Effector memory CD8-positive, alpha-beta T cell (primary cell): ENCODE data around the gene HOXA5.

Experiments
- ATAC-seq: fragments of 150-1000 bp; cut with Tn5 transposase; replicated peaks from 2 replicates; pipeline ENCODE4 v1.10.0; 2021; ENCODE audit warnings: mild to moderate bottlenecking, moderate library complexity
- DNase-seq, 3 experiments: peaks; one replicate each; pipeline ENCODE4 v3.0.0; 2021
- H3K27ac Mint-ChIP-seq, 2 donors: one replicate each; pipeline ENCODE4 v1.8.0; 2022; ENCODE audit warnings: mild to moderate bottlenecking in 2 of 2, mixed read lengths in 2 of 2, moderate library complexity in 2 of 2
- H3K27me3 Mint-ChIP-seq, 2 donors: one replicate each; pipeline ENCODE4 v1.8.0; 2022; ENCODE audit warnings: mixed read lengths in 2 of 2
- H3K36me3 Mint-ChIP-seq: one replicate; pipeline ENCODE4 v1.8.0; 2022; ENCODE audit warnings: mild to moderate bottlenecking, moderate library complexity, mixed read lengths; ENCODE audit not compliant: insufficient read depth
- H3K4me1 Mint-ChIP-seq, 2 donors: one replicate each; pipeline ENCODE4 v1.8.0; 2022; ENCODE audit warnings: low read depth in 2 of 2, mixed read lengths in 2 of 2
- H3K4me3 Mint-ChIP-seq, 2 donors: one replicate each; pipeline ENCODE4 v1.8.0; 2022; ENCODE audit warnings: mild to moderate bottlenecking in 2 of 2, mixed read lengths in 2 of 2, moderate library complexity in 2 of 2
- H3K9me3 Mint-ChIP-seq, 2 donors: one replicate each; pipeline ENCODE4 v1.8.0; 2022; ENCODE audit warnings: mixed read lengths in 2 of 2

HOXA5 gene

DNA sequence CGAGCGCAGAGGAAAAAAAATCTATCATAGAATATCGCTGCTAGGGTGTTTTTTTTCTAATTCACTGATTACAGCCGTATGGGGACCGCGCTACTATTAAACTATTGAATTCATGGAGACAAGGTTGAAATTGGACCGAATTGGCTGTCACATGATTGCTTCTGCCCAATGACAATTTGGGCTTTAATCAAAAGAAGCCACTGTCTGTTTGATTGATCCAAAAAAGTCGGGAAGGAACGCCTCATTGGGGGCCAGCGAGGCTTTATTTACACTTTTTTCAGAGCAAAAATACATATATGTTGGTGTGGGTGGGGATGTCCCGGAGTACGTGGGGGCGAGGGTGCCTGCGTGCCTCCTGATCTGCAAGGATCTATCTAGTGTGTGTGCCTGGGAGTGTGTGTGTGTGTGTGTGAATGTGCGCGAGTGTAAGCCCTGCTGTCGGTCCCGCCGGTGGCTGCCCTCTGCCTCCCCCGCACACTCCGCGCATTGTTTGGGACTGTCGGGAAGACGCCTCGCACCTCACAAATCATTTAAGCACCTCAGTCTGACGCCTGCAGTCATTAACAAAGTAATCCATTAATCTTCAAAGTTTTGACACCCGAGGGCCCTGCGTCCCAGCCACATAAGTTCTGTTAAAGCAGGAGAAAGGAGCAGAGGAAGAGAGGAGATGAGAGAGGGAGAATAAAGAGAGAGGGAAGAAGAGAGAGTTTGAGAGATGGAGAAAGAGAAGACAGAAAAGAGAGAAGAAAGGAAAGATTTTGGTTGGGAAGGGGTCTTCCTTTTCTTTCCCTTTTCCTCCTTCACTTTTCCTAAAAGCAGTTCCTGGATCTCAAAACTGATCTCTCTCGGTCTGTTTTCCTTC is 40.7 kb downstream of the HOXA5 start, which contains the start of gene HOXA2:
TSS of gene HOXA2 (minus strand) at position 103 of the 862 bp plus-strand sequence. CDS start 183 bp downstream, outside the sequence.
- no peaks in the 10 kb centered on the region for H3K9me3 Mint-ChIP-seq
- peak within 1 kb of the TSS; percentile 23 to 41 for H3K4me3 Mint-ChIP-seq
- peaks cover 56 to 95% of the 10 kb centered on the region in 2 donors for H3K27me3 Mint-ChIP-seq
- DNase-seq (no peak), ATAC-seq (no peak)
- peaks cover 27% of the 10 kb centered on the region for H3K36me3 Mint-ChIP-seq
- H3K27ac Mint-ChIP-seq, result no peak within 1 kb of the TSS
- peaks cover 11 to 27% of the 10 kb centered on the region in 2 donors for H3K4me1 Mint-ChIP-seq

DNA sequence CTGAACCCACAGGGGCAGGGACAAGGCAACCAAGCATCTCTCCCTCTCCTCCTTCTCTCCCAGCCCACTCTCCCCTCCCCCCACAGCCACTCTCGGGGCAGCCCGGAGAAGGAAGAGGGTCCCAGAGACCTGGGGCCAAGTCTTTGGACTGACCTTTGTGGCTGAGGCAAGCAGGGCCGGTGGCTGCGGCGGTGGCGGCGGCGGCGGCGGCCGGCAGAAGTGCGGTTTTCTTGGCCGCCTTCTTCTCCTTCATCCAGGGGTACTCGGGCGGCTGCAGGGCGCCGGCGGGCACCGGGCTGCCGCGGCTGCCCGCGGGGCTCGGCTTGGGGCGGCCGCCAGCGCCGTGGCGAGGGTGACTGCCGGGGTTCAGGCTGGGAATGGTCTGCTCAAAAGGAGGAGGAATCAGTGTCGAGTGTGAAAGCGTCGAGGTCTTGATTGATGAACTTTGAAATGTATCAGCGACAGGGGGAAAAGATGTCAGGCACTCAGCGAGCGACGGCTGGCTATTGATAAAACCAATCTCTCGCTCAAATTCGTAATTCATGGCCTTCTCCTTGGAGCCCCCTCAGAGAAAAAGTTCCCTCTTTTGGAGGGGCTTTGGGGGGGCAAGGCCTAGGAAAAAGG is 41.4 kb downstream of the HOXA5 start:
- no peaks in the 10 kb centered on the region for H3K9me3 Mint-ChIP-seq
- peaks cover 56 to 94% of the 10 kb centered on the region in 2 donors for H3K27me3 Mint-ChIP-seq
- ATAC-seq, result no peak
- H3K36me3 Mint-ChIP-seq, result peaks cover 28% of the 10 kb centered on the region
- H3K4me1 Mint-ChIP-seq, result peaks cover 18 to 32% of the 10 kb centered on the region in 2 donors
- DNase-seq, result no peak
- peak overlapping the region; percentile 23 to 41 for H3K4me3 Mint-ChIP-seq
- no peak overlapping the region for H3K27ac Mint-ChIP-seq

DNA sequence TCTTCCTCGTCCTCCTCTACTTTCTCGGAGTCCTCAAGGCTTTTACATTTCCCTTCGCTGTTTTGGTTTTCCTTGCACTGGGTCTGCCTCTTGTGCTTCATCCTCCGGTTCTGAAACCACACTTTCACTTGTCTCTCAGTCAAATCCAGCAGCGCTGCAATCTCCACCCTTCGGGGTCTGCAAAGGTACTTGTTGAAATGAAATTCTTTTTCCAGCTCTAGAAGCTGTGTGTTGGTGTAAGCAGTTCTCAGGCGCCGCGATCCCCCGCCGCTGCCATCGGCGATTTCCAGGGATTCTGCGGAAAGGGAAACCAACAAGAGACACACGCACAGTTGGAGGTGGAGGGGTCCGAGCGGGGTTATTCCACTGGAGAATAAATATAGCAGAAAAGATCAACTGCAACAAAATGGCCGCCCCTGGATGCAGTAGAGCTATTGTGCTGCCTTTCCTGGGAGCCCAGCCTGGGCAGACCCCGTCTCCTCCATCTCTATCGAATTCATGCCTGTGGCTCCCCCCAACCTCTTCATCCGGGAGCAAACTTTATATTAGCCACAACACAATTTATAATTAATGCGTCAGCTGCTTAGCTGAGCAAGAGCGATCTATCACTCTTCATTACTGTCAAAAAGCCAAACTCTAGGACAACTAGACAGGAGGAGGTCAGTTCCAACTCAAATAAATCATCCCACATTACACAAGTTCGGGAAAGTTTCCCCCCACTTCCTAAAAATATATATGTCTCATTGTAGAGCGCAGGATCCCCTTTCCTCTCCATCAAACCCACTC is 42.1 kb downstream of the HOXA5 start:
- Mint-ChIP-seq H3K9me3 (no peaks in the 10 kb centered on the region), H3K36me3 (peaks cover 34% of the 10 kb centered on the region), H3K27ac (no peak overlapping the region), H3K27me3 (peaks cover 56 to 92% of the 10 kb centered on the region in 2 donors), H3K4me3 (peak overlapping the region; percentile 23 to 37), H3K4me1 (peaks cover 22 to 35% of the 10 kb centered on the region in 2 donors)
- DNase-seq (no peak), ATAC-seq (no peak)

GRCh38 chr7:27100694-27101170 is 42.7 kb downstream of the HOXA5 start:
- DNase-seq, result no peak

DNA sequence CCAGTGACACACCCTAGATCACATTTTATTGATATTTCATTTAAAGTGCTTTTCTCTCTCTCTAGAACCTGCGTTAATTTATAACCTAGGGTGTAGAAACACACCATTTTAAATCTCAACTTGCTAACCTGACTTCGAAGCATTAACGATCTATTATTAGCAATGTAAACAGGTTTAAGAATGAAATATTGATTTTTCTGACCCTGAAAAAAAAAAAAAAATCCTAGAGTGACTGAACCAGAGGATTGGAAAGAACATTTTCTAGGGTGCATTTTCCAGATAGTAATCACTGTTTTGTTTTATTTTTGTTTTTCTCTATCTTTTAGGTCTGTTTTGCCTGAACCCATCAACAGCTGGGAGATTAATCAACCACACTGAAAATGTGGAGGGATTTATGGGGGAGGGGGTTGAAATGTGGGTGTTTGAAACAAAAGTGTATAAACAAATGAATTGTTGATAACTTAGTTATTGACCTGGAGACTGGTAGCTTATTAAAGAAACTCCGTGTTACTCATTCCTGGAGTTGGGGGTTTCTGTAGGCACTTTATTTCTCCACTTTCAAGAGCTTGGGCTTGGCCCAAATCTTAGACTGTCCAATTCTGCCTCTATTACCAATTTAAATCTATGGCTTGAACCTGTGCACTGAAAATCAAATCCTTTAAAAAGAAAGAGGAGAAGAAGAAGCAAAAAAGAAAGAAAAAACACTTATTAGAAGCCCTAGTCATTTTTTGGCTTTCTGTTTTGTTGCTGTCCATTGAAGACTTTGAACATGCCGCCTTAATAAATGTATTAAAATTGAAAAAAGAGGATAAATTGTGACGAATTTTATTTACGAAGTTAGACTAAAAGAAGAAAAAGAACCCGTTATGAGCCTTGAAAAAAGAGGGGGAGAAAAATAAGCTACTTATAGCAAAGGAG is 43.8 kb downstream of the HOXA5 start:
- peaks cover 48 to 75% of the 10 kb centered on the region in 2 donors for H3K27me3 Mint-ChIP-seq
- no peak overlapping the region for H3K27ac Mint-ChIP-seq
- DNase-seq (no peak), ATAC-seq (no peak)
- H3K4me3 Mint-ChIP-seq, result no peak overlapping the region
- H3K9me3 Mint-ChIP-seq, result no peaks in the 10 kb centered on the region
- peaks cover 30 to 43% of the 10 kb centered on the region in 2 donors for H3K4me1 Mint-ChIP-seq
- peaks cover 34% of the 10 kb centered on the region for H3K36me3 Mint-ChIP-seq

More at GRCh38 chr7:27100694-27101170, 42.7 kb downstream of the HOXA5 start:
- Mint-ChIP-seq H3K36me3 (peaks cover 34% of the 10 kb centered on the region), H3K4me3 (no peak overlapping the region), H3K4me1 (peaks cover 23 to 36% of the 10 kb centered on the region in 2 donors), H3K9me3 (no peaks in the 10 kb centered on the region), H3K27ac (no peak overlapping the region), H3K27me3 (peaks cover 56 to 86% of the 10 kb centered on the region in 2 donors)
- no peak for ATAC-seq

- H3K4me1 Mint-ChIP-seq, result peaks cover 35 to 41% of the 10 kb centered on the region in 2 donors
- no peak overlapping the region for H3K27ac Mint-ChIP-seq
- ATAC-seq (no peak), DNase-seq (no peak)
- peaks cover 45 to 66% of the 10 kb centered on the region in 2 donors for H3K27me3 Mint-ChIP-seq
- H3K36me3 Mint-ChIP-seq, result peaks cover 34% of the 10 kb centered on the region
- H3K4me3 Mint-ChIP-seq, result peak overlapping the region in 1 of 2 donors; percentile 78
- no peaks in the 10 kb centered on the region for H3K9me3 Mint-ChIP-seq
Observed at GRCh38 chr7:27098578-27099451, 44.7 kb downstream of the HOXA5 start.

DNA sequence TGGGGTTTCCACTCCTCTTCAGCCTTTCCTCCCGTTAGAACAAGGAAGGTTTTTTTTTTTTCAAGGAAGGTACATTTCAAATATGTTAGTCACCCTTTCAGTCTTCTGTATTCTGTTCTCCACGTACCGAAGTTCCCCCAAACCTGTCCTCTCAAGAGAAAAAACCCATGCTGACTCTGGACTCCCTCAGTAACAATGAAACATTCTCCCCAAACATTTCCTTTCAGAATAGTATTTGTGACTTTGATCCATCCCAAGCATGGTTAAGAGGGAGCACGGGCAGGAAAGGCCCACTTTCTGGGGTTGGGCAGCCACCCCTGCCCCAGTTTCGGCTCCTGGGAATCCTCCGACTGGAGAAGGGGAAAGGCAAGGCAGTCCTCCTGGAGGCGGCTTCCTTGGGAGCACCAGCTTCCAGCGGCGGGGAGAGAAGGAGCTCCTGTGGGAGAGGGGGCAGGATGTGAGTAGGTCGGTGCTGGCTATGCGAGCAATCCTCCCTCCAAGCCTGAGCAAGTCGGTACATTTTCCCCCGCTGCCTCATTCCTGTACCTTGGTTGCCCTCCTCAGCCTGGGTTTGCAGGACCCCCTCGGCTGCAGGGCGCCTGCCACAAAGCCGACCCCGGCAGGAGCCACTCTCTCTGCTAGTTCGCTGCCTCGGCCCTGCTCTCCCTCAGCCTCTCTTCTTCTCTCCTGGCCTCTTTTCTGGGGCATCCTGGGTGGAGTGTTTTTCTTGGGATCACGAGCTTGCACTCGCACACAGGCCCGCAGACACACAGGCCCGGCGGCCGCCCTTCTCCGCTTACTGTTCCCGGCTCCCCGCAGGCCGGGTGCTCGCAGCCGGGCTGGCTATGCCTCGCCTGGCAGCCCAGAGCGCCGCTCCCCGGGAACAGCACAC is 45.5 kb downstream of the HOXA5 start:
- H3K27ac Mint-ChIP-seq, result no peak overlapping the region
- H3K27me3 Mint-ChIP-seq, result peaks cover 36 to 60% of the 10 kb centered on the region in 2 donors

GRCh38 chr7:27096768-27097514 is 46.5 kb downstream of the HOXA5 start:
- DNase-seq (no peak), ATAC-seq (peak; percentile 14)
- Mint-ChIP-seq H3K27ac (peak overlapping the region; percentile 79 to 84), H3K4me3 (peak overlapping the region; percentile 78 to 83), H3K36me3 (peaks cover 34% of the 10 kb centered on the region), H3K27me3 (peaks cover 37 to 60% of the 10 kb centered on the region in 2 donors), H3K9me3 (no peaks in the 10 kb centered on the region), H3K4me1 (peaks cover 27 to 31% of the 10 kb centered on the region in 2 donors)

More for the DNA sequence above, 45.5 kb downstream of the HOXA5 start:
- Mint-ChIP-seq H3K4me3 (peak overlapping the region; percentile 78 to 83), H3K9me3 (no peaks in the 10 kb centered on the region), H3K36me3 (peaks cover 34% of the 10 kb centered on the region), H3K4me1 (peaks cover 32 to 37% of the 10 kb centered on the region in 2 donors)
- DNase-seq (no peak), ATAC-seq (no peak)

- peak; percentile 72 to 74 (median 72) for DNase-seq
- Mint-ChIP-seq H3K36me3 (peaks cover 26% of the 10 kb centered on the region), H3K27me3 (peaks cover 37 to 60% of the 10 kb centered on the region in 2 donors), H3K27ac (peak within 1 kb of the TSS; percentile 79 to 84), H3K9me3 (no peaks in the 10 kb centered on the region), H3K4me3 (peak within 1 kb of the TSS; percentile 78 to 83), H3K4me1 (peaks cover 24 to 29% of the 10 kb centered on the region in 2 donors)
- peak; percentile 90 for ATAC-seq
Observed at GRCh38 chr7:27095897-27096767, 47.3 kb downstream of the HOXA5 start, which contains the start of gene HOXA1. Gene HOXA1, minus strand, starts transcription at chr7:27096000. Its CDS starts 88 bp downstream, at chr7:27095912.
